Fibroblast of skin of right quadriceps (primary cell): ENCODE data around the gene MGAT1.
"Not testable (repeated sequence)": the region's sequence is repeated elsewhere in the genome, so short reads cannot be mapped to it uniquely, and the experiment has no call there.

Source experiments
- DNase-seq: peaks from one replicate; pipeline ENCODE4 v3.0.0-alpha.2; 2013

The MGAT1 gene

GRCh38 chr5:180784497-180785097 is 18.0 kb downstream of the MGAT1 start:
- DNase-seq = peak; percentile 78

- DNase-seq = no peak
These were observed 19.1 kb downstream of the MGAT1 start for GRCh38 chr5:180783340-180784052.

GRCh38 chr5:180782748-180783147 is 19.9 kb downstream of the MGAT1 start:
- DNase-seq = no peak

- not testable (repeated sequence) for DNase-seq
These were observed 20.7 kb downstream of the MGAT1 start for GRCh38 chr5:180781900-180782326.

- DNase-seq = no peak
These were observed 22.5 kb downstream of the MGAT1 start for GRCh38 chr5:180779985-180780610.

- no peak for DNase-seq
These were observed 25.1 kb downstream of the MGAT1 start for GRCh38 chr5:180777475-180777874.

- no peak for DNase-seq
These were observed 26.2 kb downstream of the MGAT1 start for GRCh38 chr5:180776376-180776775.

GRCh38 chr5:180775624-180776023 is 27.0 kb downstream of the MGAT1 start:
- no peak for DNase-seq

- DNase-seq = no peak
These were observed 30.8 kb downstream of the MGAT1 start for GRCh38 chr5:180771839-180772238.

GRCh38 chr5:180769821-180770220 is 32.8 kb downstream of the MGAT1 start:
- no peak for DNase-seq

- DNase-seq = no peak
These were observed 47.0 kb downstream of the MGAT1 start for GRCh38 chr5:180755601-180756000.

- no peak for DNase-seq
These were observed 58.4 kb downstream of the MGAT1 start for GRCh38 chr5:180744253-180744652.

GRCh38 chr5:180742727-180743126 is 59.9 kb downstream of the MGAT1 start:
- no peak for DNase-seq

GRCh38 chr5:180740953-180741352 is 61.7 kb downstream of the MGAT1 start:
- not testable (repeated sequence) for DNase-seq

- DNase-seq = no peak
These were observed 62.6 kb downstream of the MGAT1 start, which contains the start of gene OR2Y1 for GRCh38 chr5:180739958-180740357. Gene OR2Y1 (minus strand): TSS chr5:180740058. CDS start chr5:180740058, 0 bp downstream.

- no peak for DNase-seq
These were observed 63.3 kb downstream of the MGAT1 start for GRCh38 chr5:180739271-180739670.

- DNase-seq = no peak
These were observed 66.1 kb downstream of the MGAT1 start for GRCh38 chr5:180736536-180736935.
